Small intestine (tissue), 7 donors: ENCODE measurements around the gene DTNB. TPM values are rescaled to one million over a fixed set of nuclear protein-coding genes. Genes with fewer than 3 reads are reported as not detected.

Experiments used
- DNase-seq, 2 donors: peaks; one replicate each; pipeline versions ENCODE4 v3.0.0 to v3.0.0-alpha.2; 2013
- FAIRE-seq: peaks from 2 replicates; lab custom pipeline; 2012; peaks lifted over from hg19 to GRCh38; lab: Jason Lieb, UNC
- H3K27ac ChIP-seq, 3 donors: one replicate each; pipeline ENCODE4 v1.5.1; 2013; ENCODE audit warnings: low read length in 2 of 3, mild to moderate bottlenecking in 2 of 3, control low read depth in 1 of 3, inconsistent platforms in 1 of 3, low read depth in 1 of 3, moderate library complexity in 1 of 3
- H3K27me3 ChIP-seq, 3 donors: one replicate each; pipeline ENCODE4 v1.6.1; 2013; ENCODE audit warnings: low read length in 3 of 3, inconsistent platforms in 1 of 3; ENCODE audit not compliant: control insufficient read depth in 3 of 3, insufficient read depth in 3 of 3
- H3K36me3 ChIP-seq, 3 donors: one replicate each; pipeline ENCODE4 v1.6.1; 2013; ENCODE audit warnings: low read length in 3 of 3, inconsistent platforms in 1 of 3, low read depth in 1 of 3, mild to moderate bottlenecking in 1 of 3, moderate library complexity in 1 of 3; ENCODE audit not compliant: control insufficient read depth in 3 of 3, insufficient read depth in 2 of 3
- H3K4me1 ChIP-seq, 3 donors: one replicate each; pipeline ENCODE4 v1.6.1; 2013; ENCODE audit warnings: low read length in 2 of 3, inconsistent platforms in 1 of 3, low read depth in 1 of 3, mild to moderate bottlenecking in 1 of 3, moderate library complexity in 1 of 3; ENCODE audit not compliant: control insufficient read depth in 3 of 3, insufficient read depth in 2 of 3
- H3K4me3 ChIP-seq, 3 donors: one replicate each; pipeline ENCODE4 v1.5.1; 2013; ENCODE audit warnings: low read length in 3 of 3, control low read depth in 1 of 3, inconsistent platforms in 1 of 3, low read depth in 1 of 3, mild to moderate bottlenecking in 1 of 3, moderate library complexity in 1 of 3
- H3K9me3 ChIP-seq, 2 donors: one replicate each; pipeline ENCODE4 v1.6.1; 2013; ENCODE audit warnings: low read depth in 1 of 2, low read length in 1 of 2; ENCODE audit not compliant: control insufficient read depth in 2 of 2, insufficient read depth in 1 of 2
- WGBS, 3 donors: extraction: QIAGEN DNeasy Blood & Tissue Kit; methylation state at CpG; one replicate each; pipeline ENCODE4 v1.1.7; 2013; 5-methylcytosine and 5-hydroxymethylcytosine counted together
- polyA plus RNA-seq, 4 donors: library from polyadenylated mRNA; stranded (reverse) in 3 of 4; unstranded in 1 of 4; fragments of 200-250 nt in 3 of 4; fragments of 120-200 nt in 1 of 4; gene quantifications; one replicate each; pipeline versions ENCODE4 v1.2.1 to v1.2.3, GENCODE V29; 2013
- donor health status: healthy with polysubstance abuse.
- donor health status: control.
- donor health status: control.
- donor health status: Bipolar disorder and iron deficiency.
- donor health status: healthy.

Gene DTNB
- polyA plus RNA-seq, 4 donors = 2.4 to 9.7 (median 4.4) TPM

- Histone ChIP-seq H3K36me3 (peaks cover 0 to 3% (median 0%) of the 10 kb centered on the region in 3 donors), H3K4me3 (no peak overlapping the region), H3K27me3 (no peaks in the 10 kb centered on the region), H3K27ac (no peak overlapping the region), H3K9me3 (no peaks in the 10 kb centered on the region), H3K4me1 (no peaks in the 10 kb centered on the region)
- WGBS, 3 donors = 92 to 99% (median 98%) methylated on average over 4 of the region's 4 CpGs
- FAIRE-seq (no peak), DNase-seq (no peak)
Measured at GRCh38 chr2:25598911-25599310, 74.5 kb downstream of the DTNB start.

GRCh38 chr2:25598332-25598731 is 75.0 kb downstream of the DTNB start:
- Histone ChIP-seq H3K36me3 (peaks cover 0 to 3% (median 0%) of the 10 kb centered on the region in 3 donors), H3K27ac (no peak overlapping the region), H3K4me1 (no peaks in the 10 kb centered on the region), H3K9me3 (no peaks in the 10 kb centered on the region), H3K27me3 (no peaks in the 10 kb centered on the region), H3K4me3 (no peak overlapping the region)
- FAIRE-seq (no peak), DNase-seq (no peak)
- 94 to 99% (median 98%) methylated on average over 2 of the region's 2 CpGs for WGBS, 3 donors

- 94 to 97% (median 94%) methylated on average over 2 of the region's 2 CpGs for WGBS, 3 donors
- no peaks in the 10 kb centered on the region for H3K4me1 ChIP-seq
- no peak overlapping the region for H3K4me3 ChIP-seq
- FAIRE-seq (no peak), DNase-seq (no peak)
- no peaks in the 10 kb centered on the region for H3K9me3 ChIP-seq
- peaks cover 0 to 3% (median 0%) of the 10 kb centered on the region in 3 donors for H3K36me3 ChIP-seq
- no peaks in the 10 kb centered on the region for H3K27me3 ChIP-seq
- H3K27ac ChIP-seq = no peak overlapping the region
Measured at GRCh38 chr2:25597881-25598280, 75.5 kb downstream of the DTNB start.

GRCh38 chr2:25596516-25597244 is 76.7 kb downstream of the DTNB start:
- H3K4me3 ChIP-seq = no peak overlapping the region
- no peak for FAIRE-seq
- no peaks in the 10 kb centered on the region for H3K9me3 ChIP-seq
- H3K27ac ChIP-seq = no peak overlapping the region
- no peak for DNase-seq
- H3K4me1 ChIP-seq = no peaks in the 10 kb centered on the region
- 75 to 90% (median 89%) methylated on average over 1 of the region's 1 CpG for WGBS, 3 donors
- H3K27me3 ChIP-seq = no peaks in the 10 kb centered on the region
- H3K36me3 ChIP-seq = peaks cover 0 to 3% (median 0%) of the 10 kb centered on the region in 3 donors

- no peaks in the 10 kb centered on the region for H3K4me1 ChIP-seq
- peaks cover 0 to 3% (median 0%) of the 10 kb centered on the region in 3 donors for H3K36me3 ChIP-seq
- H3K27ac ChIP-seq = no peak overlapping the region
- DNase-seq = no peak
- no peak overlapping the region for H3K4me3 ChIP-seq
- WGBS, 3 donors = 89 to 93% (median 92%) methylated on average over 6 of the region's 6 CpGs
- FAIRE-seq = no peak
- H3K9me3 ChIP-seq = no peaks in the 10 kb centered on the region
- H3K27me3 ChIP-seq = no peaks in the 10 kb centered on the region
Measured at GRCh38 chr2:25595393-25595792, 78.0 kb downstream of the DTNB start.

GRCh38 chr2:25594991-25595390 is 78.4 kb downstream of the DTNB start:
- no peak for DNase-seq
- no peak for FAIRE-seq
- WGBS, 3 donors = 79 to 96% (median 84%) methylated on average over 3 of the region's 3 CpGs

GRCh38 chr2:25592766-25593292 is 80.5 kb downstream of the DTNB start:
- DNase-seq (no peak), FAIRE-seq (no peak)
- Histone ChIP-seq H3K4me1 (no peaks in the 10 kb centered on the region), H3K9me3 (no peaks in the 10 kb centered on the region), H3K27me3 (no peaks in the 10 kb centered on the region), H3K36me3 (peaks cover 0 to 3% (median 0%) of the 10 kb centered on the region in 3 donors), H3K4me3 (no peak overlapping the region), H3K27ac (no peak overlapping the region)
- 86 to 91% (median 87%) methylated on average over 8 of the region's 8 CpGs for WGBS, 3 donors

More at GRCh38 chr2:25594991-25595390, 78.4 kb downstream of the DTNB start:
- H3K27ac ChIP-seq = no peak overlapping the region
- H3K4me1 ChIP-seq = no peaks in the 10 kb centered on the region
- no peak overlapping the region for H3K4me3 ChIP-seq
- peaks cover 0 to 3% (median 0%) of the 10 kb centered on the region in 3 donors for H3K36me3 ChIP-seq
- no peaks in the 10 kb centered on the region for H3K9me3 ChIP-seq
- no peaks in the 10 kb centered on the region for H3K27me3 ChIP-seq

GRCh38 chr2:25590921-25591505 is 82.4 kb downstream of the DTNB start:
- WGBS, 3 donors = 82 to 92% (median 89%) methylated on average over 15 of the region's 15 CpGs
- H3K4me1 ChIP-seq = no peaks in the 10 kb centered on the region
- FAIRE-seq (no peak), DNase-seq (no peak)
- H3K4me3 ChIP-seq = no peak overlapping the region
- no peaks in the 10 kb centered on the region for H3K9me3 ChIP-seq
- H3K27me3 ChIP-seq = no peaks in the 10 kb centered on the region
- no peak overlapping the region for H3K27ac ChIP-seq
- peaks cover 0 to 3% (median 0%) of the 10 kb centered on the region in 3 donors for H3K36me3 ChIP-seq
